HCT116 (cell line): ENCODE measurements around the gene SDK1. TPM values are rescaled to one million over a fixed set of nuclear protein-coding genes. Genes with fewer than 3 reads are reported as not detected.

ENCODE experiments used
- ATAC-seq: fragments of 200-7000 bp; cut with Tn5 transposase; 2 replicates; pipeline ENCODE4 v1.9.1; 2020; ENCODE audit warnings: mild to moderate bottlenecking, moderate library complexity
- BruUV-seq: library from RNA; stranded (reverse); fragments of 400-500 nt; replicated peaks from 2 replicates; lab custom pipeline; 2021; lab: Mats Ljungman, UMichigan
- CTCF ChIA-PET: fragments of 300-600 bp; sonication (Branson Sonifier 250); formaldehyde crosslinking; loops from one replicate; lab custom pipeline; 2021; ENCODE audit warnings: antibody characterized with exemption; lab: Charles Lee
- POLR2A ChIA-PET: fragments of 300-600, 350-600 bp; sonication (Branson Sonifier 250); formaldehyde crosslinking; loops from one replicate; lab custom pipeline; 2021; ENCODE audit warnings: antibody characterized with exemption; lab: Charles Lee
- RAD21 ChIA-PET, 2 experiments: fragments of 300-600 bp; sonication (Branson Sonifier 250); formaldehyde crosslinking; loops; one replicate each; lab custom pipeline; 2023; ENCODE audit warnings: low total read pairs in 2 of 2; ENCODE audit not compliant: uncharacterized antibody in 2 of 2, unreplicated experiment in 2 of 2, low non-redundant PET in 1 of 2; lab: Charles Lee
- DNase-seq: peaks from one replicate; pipeline ENCODE4 v3.0.0-alpha.2; 2010; ENCODE audit warnings: low read depth, low spot score
- H2AFZ ChIP-seq: fragments of 200-600 bp; shearing (Covaris generic), sonication (generic); 2 replicates; pipeline ENCODE4 v1.6.1; 2017; ENCODE audit warnings: low read depth, mixed run types, mixed read lengths, antibody characterized with exemption, low read length; ENCODE audit not compliant: poor library complexity, severe bottlenecking
- H3K27ac ChIP-seq: 2 replicates; pipeline ENCODE4 v1.5.1; 2012; ENCODE audit warnings: low read depth, low read length
- H3K27me3 ChIP-seq: fragments of 200-600 bp; sonication (generic); 2 replicates; pipeline ENCODE4 v1.6.1; 2016; ENCODE audit warnings: mixed run types, low read length, mixed read lengths; ENCODE audit not compliant: insufficient read depth
- H3K36me3 ChIP-seq, 2 experiments: fragments of 200-500 bp in 1 of 2; fragments of 200-600 bp in 1 of 2; sonication (Bioruptor generic) in 1 of 2; sonication (generic) in 1 of 2; 2 replicates each; pipeline versions ENCODE4 v1.5.1 to v1.6.1; 2014 to 2016; ENCODE audit warnings: low read length in 2 of 2, inconsistent platforms in 1 of 2, mixed read lengths in 1 of 2, mixed run types in 1 of 2; ENCODE audit not compliant: insufficient read depth in 2 of 2, control insufficient read depth in 1 of 2
- H3K4me1 ChIP-seq, 2 experiments: fragments of 200-600 bp in 1 of 2; sonication (generic) in 1 of 2; 2 replicates each; pipeline versions ENCODE4 v1.5.1 to v1.6.1; 2012 to 2017; ENCODE audit warnings: low read length in 2 of 2, inconsistent platforms in 1 of 2, mild to moderate bottlenecking in 1 of 2, mixed read lengths in 1 of 2, mixed run types in 1 of 2, moderate library complexity in 1 of 2; ENCODE audit not compliant: insufficient read depth in 2 of 2, control insufficient read depth in 1 of 2
- H3K4me2 ChIP-seq: fragments of 200-600 bp; sonication (generic); 2 replicates; pipeline ENCODE4 v1.6.1; 2017; ENCODE audit warnings: mixed run types, low read length, mixed read lengths
- H3K4me3 ChIP-seq, 2 experiments: fragments of 200-600 bp in 1 of 2; sonication (generic) in 1 of 2; replicated peaks in 1 of 2; 2 replicates each; pipeline ENCODE4 v1.5.1; 2011 to 2016; ENCODE audit warnings: low read length in 2 of 2, control low read depth in 1 of 2, low read depth in 1 of 2, mild to moderate bottlenecking in 1 of 2, mixed read lengths in 1 of 2, mixed run types in 1 of 2
- H3K79me2 ChIP-seq: fragments of 200-600 bp; sonication (generic); 2 replicates; pipeline ENCODE4 v1.6.1; 2017; ENCODE audit warnings: mild to moderate bottlenecking, mixed run types, low read length, moderate library complexity, mixed read lengths; ENCODE audit not compliant: insufficient read depth
- H3K9ac ChIP-seq: fragments of 200-600 bp; sonication (generic); 2 replicates; pipeline ENCODE4 v1.6.1; 2016; ENCODE audit warnings: low read length, mixed read lengths
- H3K9me2 ChIP-seq: fragments of 200-600 bp; sonication (generic), shearing (Covaris generic); 2 replicates; pipeline ENCODE4 v1.6.1; 2017; ENCODE audit warnings: mixed run types, mild to moderate bottlenecking, moderate library complexity; ENCODE audit not compliant: insufficient read depth
- H3K9me3 ChIP-seq, 2 experiments: fragments of 200-500 bp in 1 of 2; fragments of 200-600 bp in 1 of 2; sonication (Bioruptor generic) in 1 of 2; sonication (generic) in 1 of 2; 2 replicates each; pipeline ENCODE4 v1.6.1; 2014 to 2017; ENCODE audit warnings: low read length in 2 of 2, mixed read lengths in 2 of 2, inconsistent platforms in 1 of 2, low read depth in 1 of 2, mild to moderate bottlenecking in 1 of 2, mixed run types in 1 of 2, moderate library complexity in 1 of 2; ENCODE audit not compliant: control insufficient read depth in 1 of 2, insufficient read depth in 1 of 2
- H4K20me1 ChIP-seq: fragments of 200-600 bp; sonication (generic), shearing (Covaris generic); 2 replicates; pipeline ENCODE4 v1.6.1; 2017; ENCODE audit warnings: mixed run types, mild to moderate bottlenecking, moderate library complexity; ENCODE audit not compliant: insufficient read depth
- CBX3 ChIP-seq: IDR thresholded peaks from 2 replicates; pipeline ENCODE4 v1.6.1; 2012; ENCODE audit warnings: low read depth
- EGR1 ChIP-seq: IDR thresholded peaks from 2 replicates; pipeline ENCODE4 v1.6.1; 2012; ENCODE audit warnings: low read depth
- ELF1 ChIP-seq: IDR thresholded peaks from 2 replicates; pipeline ENCODE4 v1.6.1; 2012; ENCODE audit warnings: low read depth, borderline replicate concordance
- EZH2 ChIP-seq: fragments of 200-600 bp; sonication (generic); IDR thresholded peaks from 2 replicates; pipeline ENCODE4 v1.6.1; 2017; ENCODE audit warnings: antibody characterized with exemption, mixed run types
- EZH2phosphoT487 ChIP-seq: fragments of 200-600 bp; IDR thresholded peaks from 2 replicates; pipeline ENCODE4 v1.6.1; 2018; ENCODE audit warnings: antibody characterized with exemption, borderline replicate concordance
- FOSL1 ChIP-seq: IDR thresholded peaks from 2 replicates; pipeline ENCODE4 v1.6.1; 2012; ENCODE audit warnings: low read depth
- POLR2A ChIP-seq: IDR thresholded peaks from 2 replicates; pipeline ENCODE4 v1.7.0; 2011; ENCODE audit warnings: borderline replicate concordance; ENCODE audit not compliant: insufficient read depth, insufficient read length; ENCODE audit errors: extremely low read depth
- POLR2AphosphoS5 ChIP-seq: IDR thresholded peaks from 2 replicates; pipeline ENCODE4 v1.6.1; 2011; ENCODE audit warnings: mild to moderate bottlenecking, low read depth, low read length, moderate library complexity
- RAD21 ChIP-seq: IDR thresholded peaks from 2 replicates; pipeline ENCODE4 v1.6.1; 2012; ENCODE audit warnings: low read depth, mild to moderate bottlenecking
- SIN3A ChIP-seq: IDR thresholded peaks from 2 replicates; pipeline ENCODE4 v1.6.1; 2012; ENCODE audit warnings: low read depth
- SP1 ChIP-seq: IDR thresholded peaks from 2 replicates; pipeline ENCODE4 v1.6.1; 2012; ENCODE audit warnings: low read depth
- ZFX ChIP-seq: fragments of 450-650 bp; IDR thresholded peaks from 2 replicates; pipeline ENCODE4 v1.6.1; 2017
- ZNF274 ChIP-seq: fragments of 200-500 bp; sonication (Bioruptor generic); IDR thresholded peaks from 2 replicates; pipeline ENCODE4 v1.6.1; 2014; ENCODE audit warnings: mild to moderate bottlenecking, low read depth, low read length, inconsistent platforms
- intact Hi-C: fragments of 100-400 bp; cut with micrococcal nuclease; formaldehyde crosslinking; loops from 2 replicates; pipeline ENCODE4 v1.10.0; 2022
- total RNA-seq: library from RNA; stranded (reverse); gene quantifications from one replicate; pipeline ENCODE4 v1.2.1, GENCODE V29; 2021; ENCODE audit not compliant: unreplicated experiment
- TF ChIP-seq, protein P1 (sequence below), 3 experiments: fragments of 200-600 bp in 1 of 3; sonication (generic) in 1 of 3; IDR thresholded peaks in 2 of 3; conservative IDR thresholded peaks in 1 of 3; 2 replicates each; pipeline ENCODE4 v1.5.1; 2012 to 2017; ENCODE audit warnings: low read depth in 2 of 3, low read length in 2 of 3, antibody characterized with exemption in 1 of 3, borderline replicate concordance in 1 of 3, control low read depth in 1 of 3, mild to moderate bottlenecking in 1 of 3, mixed read lengths in 1 of 3, mixed run types in 1 of 3, moderate library complexity in 1 of 3; ENCODE audit not compliant: insufficient read depth in 1 of 3
- TF ChIP-seq, protein P2 (sequence below): IDR thresholded peaks from 2 replicates; pipeline ENCODE4 v1.6.1; 2012
- TF ChIP-seq, protein P3 (sequence below): IDR thresholded peaks from 2 replicates; pipeline ENCODE4 v1.6.1; 2012; ENCODE audit warnings: low read depth
- TF ChIP-seq, protein P4 (sequence below): IDR thresholded peaks from 2 replicates; pipeline ENCODE4 v1.6.1; 2012

Gene SDK1
- total RNA-seq, 1 experiment from 2014 or later = 0.05 TPM

DNA sequence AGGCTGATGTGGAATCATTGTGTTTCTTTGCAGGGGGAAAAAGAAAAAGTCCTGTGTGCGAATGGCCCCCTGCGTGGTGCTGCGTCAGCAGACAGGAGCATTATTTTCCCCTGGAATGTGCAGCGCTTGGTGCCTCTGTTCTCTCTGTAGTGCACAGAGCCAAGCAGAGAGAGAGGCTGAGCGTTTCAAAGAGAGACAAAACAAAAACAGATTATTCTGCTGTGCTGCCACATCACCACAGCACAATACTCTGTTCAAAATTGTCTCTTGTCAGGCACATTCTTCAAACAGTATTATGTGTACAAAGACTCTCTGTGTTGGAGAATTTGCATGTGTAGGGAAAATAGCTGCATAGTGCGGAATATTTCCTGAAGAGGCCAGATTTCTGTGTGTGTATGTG is 609.0 kb downstream of the SDK1 start:
- no peak overlapping the region for H3K4me3 ChIP-seq
- no peaks in the 10 kb centered on the region for H3K9me2 ChIP-seq
- intact Hi-C loops = no loop called here
- H3K79me2 ChIP-seq = no peaks in the 10 kb centered on the region
- no peak for DNase-seq
- 0 out of 2 replicates have a peak, but pooled peaks cover 3% of the 10 kb centered on the region for H3K27me3 ChIP-seq
- no peaks in the 10 kb centered on the region for H4K20me1 ChIP-seq
- H3K27ac ChIP-seq = no peak overlapping the region
- CTCF ChIA-PET = no interaction called here
- TF ChIP-seq POLR2AphosphoS5 = no peak
- TF ChIP-seq RAD21 = no peak
- no peak for TF ChIP-seq EZH2
- no peak for TF ChIP-seq EZH2phosphoT487
- TF ChIP-seq SP1 = no peak
- no peak for TF ChIP-seq ZFX
- TF ChIP-seq, protein P1, sequence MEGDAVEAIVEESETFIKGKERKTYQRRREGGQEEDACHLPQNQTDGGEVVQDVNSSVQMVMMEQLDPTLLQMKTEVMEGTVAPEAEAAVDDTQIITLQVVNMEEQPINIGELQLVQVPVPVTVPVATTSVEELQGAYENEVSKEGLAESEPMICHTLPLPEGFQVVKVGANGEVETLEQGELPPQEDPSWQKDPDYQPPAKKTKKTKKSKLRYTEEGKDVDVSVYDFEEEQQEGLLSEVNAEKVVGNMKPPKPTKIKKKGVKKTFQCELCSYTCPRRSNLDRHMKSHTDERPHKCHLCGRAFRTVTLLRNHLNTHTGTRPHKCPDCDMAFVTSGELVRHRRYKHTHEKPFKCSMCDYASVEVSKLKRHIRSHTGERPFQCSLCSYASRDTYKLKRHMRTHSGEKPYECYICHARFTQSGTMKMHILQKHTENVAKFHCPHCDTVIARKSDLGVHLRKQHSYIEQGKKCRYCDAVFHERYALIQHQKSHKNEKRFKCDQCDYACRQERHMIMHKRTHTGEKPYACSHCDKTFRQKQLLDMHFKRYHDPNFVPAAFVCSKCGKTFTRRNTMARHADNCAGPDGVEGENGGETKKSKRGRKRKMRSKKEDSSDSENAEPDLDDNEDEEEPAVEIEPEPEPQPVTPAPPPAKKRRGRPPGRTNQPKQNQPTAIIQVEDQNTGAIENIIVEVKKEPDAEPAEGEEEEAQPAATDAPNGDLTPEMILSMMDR (IDR thresholded peaks at IDR 0.05 in 2 of 3, conservative IDR thresholded peaks at IDR 0.05 in 1 of 3; ENCODE audit: borderline replicate concordance in 1 of 3, insufficient read depth in 1 of 3, low read depth in 2 of 3, low read length in 2 of 3) = no peak
- no peak for TF ChIP-seq ZNF274
- TF ChIP-seq, protein P2, sequence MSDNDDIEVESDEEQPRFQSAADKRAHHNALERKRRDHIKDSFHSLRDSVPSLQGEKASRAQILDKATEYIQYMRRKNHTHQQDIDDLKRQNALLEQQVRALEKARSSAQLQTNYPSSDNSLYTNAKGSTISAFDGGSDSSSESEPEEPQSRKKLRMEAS = no peak
- TF ChIP-seq, protein P3, sequence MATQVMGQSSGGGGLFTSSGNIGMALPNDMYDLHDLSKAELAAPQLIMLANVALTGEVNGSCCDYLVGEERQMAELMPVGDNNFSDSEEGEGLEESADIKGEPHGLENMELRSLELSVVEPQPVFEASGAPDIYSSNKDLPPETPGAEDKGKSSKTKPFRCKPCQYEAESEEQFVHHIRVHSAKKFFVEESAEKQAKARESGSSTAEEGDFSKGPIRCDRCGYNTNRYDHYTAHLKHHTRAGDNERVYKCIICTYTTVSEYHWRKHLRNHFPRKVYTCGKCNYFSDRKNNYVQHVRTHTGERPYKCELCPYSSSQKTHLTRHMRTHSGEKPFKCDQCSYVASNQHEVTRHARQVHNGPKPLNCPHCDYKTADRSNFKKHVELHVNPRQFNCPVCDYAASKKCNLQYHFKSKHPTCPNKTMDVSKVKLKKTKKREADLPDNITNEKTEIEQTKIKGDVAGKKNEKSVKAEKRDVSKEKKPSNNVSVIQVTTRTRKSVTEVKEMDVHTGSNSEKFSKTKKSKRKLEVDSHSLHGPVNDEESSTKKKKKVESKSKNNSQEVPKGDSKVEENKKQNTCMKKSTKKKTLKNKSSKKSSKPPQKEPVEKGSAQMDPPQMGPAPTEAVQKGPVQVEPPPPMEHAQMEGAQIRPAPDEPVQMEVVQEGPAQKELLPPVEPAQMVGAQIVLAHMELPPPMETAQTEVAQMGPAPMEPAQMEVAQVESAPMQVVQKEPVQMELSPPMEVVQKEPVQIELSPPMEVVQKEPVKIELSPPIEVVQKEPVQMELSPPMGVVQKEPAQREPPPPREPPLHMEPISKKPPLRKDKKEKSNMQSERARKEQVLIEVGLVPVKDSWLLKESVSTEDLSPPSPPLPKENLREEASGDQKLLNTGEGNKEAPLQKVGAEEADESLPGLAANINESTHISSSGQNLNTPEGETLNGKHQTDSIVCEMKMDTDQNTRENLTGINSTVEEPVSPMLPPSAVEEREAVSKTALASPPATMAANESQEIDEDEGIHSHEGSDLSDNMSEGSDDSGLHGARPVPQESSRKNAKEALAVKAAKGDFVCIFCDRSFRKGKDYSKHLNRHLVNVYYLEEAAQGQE = no peak
- no peak for TF ChIP-seq ELF1
- TF ChIP-seq SIN3A = no peak
- no peak for TF ChIP-seq POLR2A
- no peak for TF ChIP-seq CBX3
- TF ChIP-seq, protein P4, sequence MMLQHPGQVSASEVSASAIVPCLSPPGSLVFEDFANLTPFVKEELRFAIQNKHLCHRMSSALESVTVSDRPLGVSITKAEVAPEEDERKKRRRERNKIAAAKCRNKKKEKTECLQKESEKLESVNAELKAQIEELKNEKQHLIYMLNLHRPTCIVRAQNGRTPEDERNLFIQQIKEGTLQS = no peak
- no peak for TF ChIP-seq FOSL1
- TF ChIP-seq EGR1 = no peak
- RAD21 ChIA-PET = no interaction called here
- no peaks in the 10 kb centered on the region for H3K36me3 ChIP-seq
- no peak overlapping the region for H3K4me2 ChIP-seq
- no peak for ATAC-seq
- peaks cover 0 to 9% of the 10 kb centered on the region in 2 experiments; a peak in 2 of 4 replicates for H3K4me1 ChIP-seq
- no peak overlapping the region for H2AFZ ChIP-seq
- no peak overlapping the region for H3K9ac ChIP-seq
- no peaks in the 10 kb centered on the region for H3K9me3 ChIP-seq
- BruUV-seq = no TSS peak
- POLR2A ChIA-PET = no interaction called here
